Activated naive CD4-positive, alpha-beta T cell treated with anti-CD3 and anti-CD28 coated beads, Interleukin-2, amount 50 U/mL, for 72 hours (primary cell): ENCODE data around the gene LTB4R2. TPM values are rescaled to one million over a fixed set of nuclear protein-coding genes. Genes with fewer than 3 reads are reported as not detected.

Experiments used
- total RNA-seq, 2 donors: library from RNA; stranded (reverse); gene quantifications; one replicate each; pipeline ENCODE4 v1.2.3, GENCODE V29; 2022

Gene LTB4R2
- total RNA-seq, 2 donors from 2014 or later: 13.7 to 16.2 TPM

Other genes with a start within 250 kb of the LTB4R2 start
- under 1 TPM in 1 of 2 donors, not detected in 1; 0.14 TPM for gene CPNE6, start 238.6 kb upstream of the LTB4R2 start, total RNA-seq
- gene PCK2, start 215.8 kb upstream of the LTB4R2 start, total RNA-seq: 10 to 100 TPM; 40.9 to 89.2 TPM
- gene DCAF11, start 195.4 kb upstream of the LTB4R2 start, total RNA-seq: 100 to 1,000 TPM in 1 of 2 donors, 10 to 100 TPM in 1; 66.7 to 146 TPM
- 1 to 10 TPM; 2.9 to 4.8 TPM for gene NRL, start 195.2 kb upstream of the LTB4R2 start, total RNA-seq
- 1 to 10 TPM in 1 of 2 donors, under 1 TPM in 1; 0.49 to 2.2 TPM for gene FITM1, start 179.5 kb upstream of the LTB4R2 start, total RNA-seq
- gene PSME1, start 173.9 kb upstream of the LTB4R2 start, total RNA-seq: 100 to 1,000 TPM; 355 to 401 TPM
- 10 to 100 TPM; 36.8 to 64.2 TPM for gene EMC9, start 168.5 kb upstream of the LTB4R2 start, total RNA-seq
- 100 to 1,000 TPM; 452 to 507 TPM for gene PSME2, start 163.5 kb upstream of the LTB4R2 start, total RNA-seq
- gene RNF31, start 162.6 kb upstream of the LTB4R2 start, total RNA-seq: 10 to 100 TPM; 81.5 to 90.7 TPM
- 100 to 1,000 TPM; 183 to 227 TPM for gene IRF9, start 148.9 kb upstream of the LTB4R2 start, total RNA-seq
- gene REC8, start 138.1 kb upstream of the LTB4R2 start, total RNA-seq: 10 to 100 TPM; 36.4 to 48.7 TPM
- gene IPO4, start 121.3 kb upstream of the LTB4R2 start, total RNA-seq: 10 to 100 TPM; 37.5 to 67.6 TPM
- gene TM9SF1, start 114.7 kb upstream of the LTB4R2 start, total RNA-seq: 10 to 100 TPM; 24.6 to 29.3 TPM
- under 1 TPM; 0.27 to 0.41 TPM for gene TSSK4, start 104.4 kb upstream of the LTB4R2 start, total RNA-seq
- gene CHMP4A, start 96.7 kb upstream of the LTB4R2 start, total RNA-seq: 10 to 100 TPM; 69.2 to 74.2 TPM
- gene MDP1, start 94.1 kb upstream of the LTB4R2 start, total RNA-seq: 1 to 10 TPM; 5.5 to 7.4 TPM
- 100 to 1,000 TPM; 172 to 210 TPM for gene NEDD8, start 77.8 kb upstream of the LTB4R2 start, total RNA-seq
- gene GMPR2, start 77.2 kb upstream of the LTB4R2 start, total RNA-seq: 100 to 1,000 TPM in 1 of 2 donors, 10 to 100 TPM in 1; 62.6 to 106 TPM
- gene TINF2, start 67.5 kb upstream of the LTB4R2 start, total RNA-seq: 100 to 1,000 TPM in 1 of 2 donors, 10 to 100 TPM in 1; 80.0 to 101 TPM
- gene TGM1, start 47.0 kb upstream of the LTB4R2 start, total RNA-seq: 10 to 100 TPM in 1 of 2 donors, 1 to 10 TPM in 1; 7.9 to 31.6 TPM
- gene RABGGTA, start 38.5 kb upstream of the LTB4R2 start, total RNA-seq: 10 to 100 TPM; 58.6 to 67.0 TPM
- 10 to 100 TPM; 13.3 to 17.7 TPM for gene DHRS1, start 10.4 kb upstream of the LTB4R2 start, total RNA-seq
- gene NOP9, start 10.3 kb upstream of the LTB4R2 start, total RNA-seq: 10 to 100 TPM; 30.5 TPM
- 10 to 100 TPM in 1 of 2 donors, 1 to 10 TPM in 1; 6.9 to 17.0 TPM for gene CIDEB, start 2.2 kb upstream of the LTB4R2 start, total RNA-seq
- gene LTB4R, start 1.4 kb downstream of the LTB4R2 start, total RNA-seq: 10 to 100 TPM; 14.0 to 15.8 TPM
- 1 to 10 TPM; 2.1 to 5.7 TPM for gene ADCY4, start 24.9 kb downstream of the LTB4R2 start, total RNA-seq
- 10 to 100 TPM; 11.1 to 11.8 TPM for gene RIPK3, start 29.9 kb downstream of the LTB4R2 start, total RNA-seq
- gene NFATC4, start 58.0 kb downstream of the LTB4R2 start, total RNA-seq: 1 to 10 TPM in 1 of 2 donors, under 1 TPM in 1; 0.27 to 1.7 TPM
- gene NYNRIN, start 88.9 kb downstream of the LTB4R2 start, total RNA-seq: under 1 TPM; 0.02 to 0.14 TPM
- 10 to 100 TPM in 1 of 2 donors, 1 to 10 TPM in 1; 6.5 to 20.1 TPM for gene CBLN3, start 119.5 kb downstream of the LTB4R2 start, total RNA-seq
- 10 to 100 TPM; 70.1 to 70.6 TPM for gene KHNYN, start 119.8 kb downstream of the LTB4R2 start, total RNA-seq
- 10 to 100 TPM; 50.6 to 72.3 TPM for gene SDR39U1, start 132.6 kb downstream of the LTB4R2 start, total RNA-seq
- not detected for gene CMA1, start 198.1 kb downstream of the LTB4R2 start, total RNA-seq